ENCODE results near the gene MICA. TPM values are rescaled to one million over a fixed set of nuclear protein-coding genes. Genes with fewer than 3 reads are reported as not detected.
A peak's percentile ranks its signal among the peaks of the same experiment; 100 is the strongest.

Gene MICA
- polyA plus RNA-seq, 1 donor = 11.2 TPM

DNA sequence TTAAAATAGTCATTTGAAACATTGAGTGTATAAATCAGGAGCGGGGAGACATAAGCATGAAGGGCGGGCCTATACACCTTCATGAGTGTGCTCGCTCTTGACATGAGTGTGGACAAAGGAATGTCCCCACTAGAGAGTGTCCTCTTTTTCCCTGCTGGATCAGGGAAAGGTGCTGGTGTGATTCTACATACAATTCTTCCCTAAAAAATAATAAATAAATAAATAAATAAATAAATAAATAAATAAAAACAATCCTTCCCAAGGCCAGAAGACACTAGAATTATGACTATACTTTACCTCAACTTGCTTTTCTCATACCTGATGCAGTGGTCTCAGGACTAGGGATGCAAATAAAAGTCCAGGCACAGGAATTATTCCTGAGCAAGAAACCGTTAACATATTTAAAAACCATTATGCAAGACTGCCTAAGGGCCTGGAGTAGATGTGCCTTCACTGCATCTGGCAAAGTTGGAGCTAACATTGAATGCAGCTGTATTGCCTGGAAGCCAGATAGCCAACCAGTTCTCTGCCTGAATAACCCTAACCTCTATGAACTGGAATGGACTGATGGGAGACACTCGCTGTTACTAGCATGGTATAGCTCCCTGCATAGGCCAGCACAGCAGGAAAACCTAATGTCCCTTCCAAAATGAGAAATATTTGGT is 57.1 kb downstream of the MICA start:
- no peak for DNase-seq

DNA sequence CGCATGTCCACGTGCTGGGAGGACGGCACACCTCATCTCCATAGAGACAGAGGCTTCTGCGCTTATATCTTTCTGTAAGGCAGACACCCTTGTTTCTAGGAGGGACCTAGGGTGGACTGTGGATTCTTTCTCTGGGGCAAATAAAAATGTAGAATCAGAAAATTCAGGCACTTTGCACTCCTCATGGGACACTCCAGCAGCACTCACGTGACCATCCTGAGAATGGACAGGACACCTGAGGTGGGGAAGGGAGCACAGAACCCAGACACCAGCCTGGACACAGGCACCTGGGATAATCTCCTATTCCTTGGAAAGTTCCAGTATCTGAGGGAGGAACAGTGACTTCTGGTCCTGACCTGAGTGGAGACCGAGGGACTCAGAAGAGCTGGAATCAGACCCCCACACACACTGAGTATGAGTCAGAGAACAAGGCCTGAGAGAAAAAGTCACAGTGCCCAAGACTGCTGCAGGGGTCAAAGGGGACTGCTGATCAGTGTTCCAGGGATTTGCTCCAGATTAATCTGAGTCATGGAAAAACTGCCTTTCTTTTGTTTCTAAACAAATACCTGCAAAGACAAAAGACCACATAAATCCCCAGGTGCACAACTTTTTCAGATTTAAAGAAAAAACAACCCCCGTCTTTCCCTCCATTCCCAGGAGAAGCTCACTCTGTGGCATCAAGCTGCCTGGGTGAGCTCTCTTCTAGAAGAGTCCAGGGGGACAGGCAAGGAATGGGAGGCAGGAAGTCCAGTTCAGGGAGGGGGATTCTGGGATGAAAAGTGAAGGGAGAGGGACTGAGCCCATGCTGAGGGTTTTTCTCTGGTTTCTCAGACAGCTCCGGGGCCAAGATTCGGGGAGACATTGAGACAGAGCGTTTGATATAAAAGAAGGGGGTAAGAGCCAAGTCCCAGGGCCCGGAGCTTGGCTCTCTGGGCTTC is 58.9 kb downstream of the MICA start:
- no peak for DNase-seq

DNA sequence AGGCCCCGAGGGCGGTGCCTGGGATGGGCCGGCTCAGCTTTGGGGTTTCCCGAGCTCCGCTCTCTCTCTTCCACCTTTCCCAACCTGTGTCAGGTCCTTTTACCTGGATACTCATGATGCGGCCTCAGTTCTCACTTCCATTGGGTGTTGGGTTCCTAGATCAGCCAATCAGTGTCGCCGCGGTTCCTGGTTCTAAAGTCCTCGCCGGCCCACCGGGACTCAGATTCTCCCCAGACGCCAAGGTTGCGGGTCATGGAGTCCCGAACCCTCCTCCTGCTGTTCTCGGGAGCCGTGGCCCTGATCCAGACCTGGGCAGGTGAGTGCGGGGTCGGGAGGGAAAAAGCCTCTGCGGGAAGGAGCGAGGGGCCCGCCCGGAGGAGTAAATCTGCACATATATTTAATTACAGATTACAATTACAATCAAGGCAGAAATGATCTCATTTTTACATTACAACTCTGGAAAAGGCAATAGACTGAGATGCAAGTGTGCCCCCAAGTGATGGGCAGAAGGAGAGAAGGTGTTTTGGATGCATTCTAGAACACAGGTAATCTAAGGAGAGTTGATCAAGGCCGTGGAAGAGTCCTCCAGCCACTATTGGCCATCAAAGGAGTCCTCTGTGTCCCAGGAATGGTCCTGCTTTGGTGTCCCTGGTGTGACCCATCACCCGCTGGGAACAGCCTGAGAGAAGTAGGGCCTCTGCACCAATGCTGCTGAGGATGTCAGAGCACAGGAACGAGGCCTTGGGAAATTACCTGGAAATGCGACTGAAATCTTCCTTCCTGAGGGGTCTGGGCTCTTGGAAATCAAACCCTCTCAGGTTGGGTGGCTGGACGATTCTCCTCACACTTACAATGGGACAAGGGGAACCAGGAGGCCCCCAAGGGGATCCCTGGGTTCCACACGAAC is 59.8 kb downstream of the MICA start:
- DNase-seq = peak; percentile 84

DNA sequence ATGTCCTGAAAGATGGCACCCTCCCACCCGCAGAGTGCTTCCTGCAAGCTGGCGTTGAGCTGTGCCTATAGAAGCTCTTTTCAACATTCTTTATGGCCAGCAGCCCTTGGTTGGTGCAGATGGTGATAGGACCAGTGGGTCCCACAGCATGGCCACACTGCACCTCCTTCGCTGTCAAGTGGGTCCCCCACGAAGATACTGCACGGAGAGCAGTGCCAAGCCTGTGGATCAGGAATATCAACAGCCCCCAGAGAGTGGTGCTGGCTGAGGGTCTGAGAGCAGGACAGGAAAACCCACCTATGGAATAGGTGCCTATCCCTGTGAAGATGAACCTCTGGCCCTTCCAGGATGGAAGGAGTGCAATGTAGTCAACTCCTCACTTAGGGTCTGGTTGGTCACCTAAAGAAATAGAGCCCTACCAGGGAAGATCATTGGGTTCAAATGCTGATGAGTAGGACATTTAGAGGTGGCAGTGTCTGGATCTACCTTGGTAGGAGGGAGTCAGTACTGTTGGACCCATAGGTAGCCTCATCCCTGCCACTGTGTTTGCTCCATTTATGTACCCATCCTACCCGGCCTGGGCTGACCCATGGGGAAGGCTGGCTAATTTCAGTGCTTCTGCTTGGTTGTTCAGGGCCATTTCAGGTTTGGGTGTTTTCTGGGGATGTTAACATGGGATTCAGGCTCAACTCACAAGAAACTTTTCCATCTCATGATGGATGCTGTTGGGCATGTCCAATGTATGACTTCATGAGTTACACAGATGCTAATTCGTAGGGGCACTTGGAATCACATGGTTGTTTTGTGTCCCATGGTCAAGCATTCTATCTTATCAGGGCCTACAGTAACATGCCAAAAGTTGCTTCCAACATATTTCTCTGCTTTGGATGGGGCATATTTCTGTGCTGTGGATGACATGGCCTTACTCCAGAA is 61.1 kb downstream of the MICA start:
- DNase-seq = no peak

Other genes with a start within 250 kb of the MICA start
- 37.2 TPM for gene CCHCR1, start 245.8 kb upstream of the MICA start, polyA plus RNA-seq (ENCODE audit: insufficient read length)
- gene TCF19, start 245.0 kb upstream of the MICA start, polyA plus RNA-seq (ENCODE audit: insufficient read length) = 23.4 TPM
- 6.5 TPM for gene POU5F1, start 232.9 kb upstream of the MICA start, polyA plus RNA-seq (ENCODE audit: insufficient read length)
- 61.5 TPM for gene HLA-C, start 131.5 kb upstream of the MICA start, polyA plus RNA-seq (ENCODE audit: insufficient read length)
- 99.6 TPM for gene HLA-B, start 46.4 kb upstream of the MICA start, polyA plus RNA-seq (ENCODE audit: insufficient read length)
- gene MICB, start 94.5 kb downstream of the MICA start, polyA plus RNA-seq (ENCODE audit: insufficient read length) = 2.1 TPM
- gene MCCD1, start 125.4 kb downstream of the MICA start, polyA plus RNA-seq (ENCODE audit: insufficient read length) = 11.9 TPM
- gene DDX39B, start 138.4 kb downstream of the MICA start, polyA plus RNA-seq (ENCODE audit: insufficient read length) = 785 TPM
- 8.6 TPM for gene ATP6V1G2, start 143.0 kb downstream of the MICA start, polyA plus RNA-seq (ENCODE audit: insufficient read length)
- 15.7 TPM for gene NFKBIL1, start 144.0 kb downstream of the MICA start, polyA plus RNA-seq (ENCODE audit: insufficient read length)
- 0.40 TPM for gene LTA, start 168.7 kb downstream of the MICA start, polyA plus RNA-seq (ENCODE audit: insufficient read length)
- gene TNF, start 172.0 kb downstream of the MICA start, polyA plus RNA-seq (ENCODE audit: insufficient read length) = 0.17 TPM
- gene LTB, start 178.8 kb downstream of the MICA start, polyA plus RNA-seq (ENCODE audit: insufficient read length) = 0.91 TPM
- gene LST1, start 182.7 kb downstream of the MICA start, polyA plus RNA-seq (ENCODE audit: insufficient read length) = 2.6 TPM
- not detected for gene NCR3, start 189.4 kb downstream of the MICA start, polyA plus RNA-seq (ENCODE audit: insufficient read length)
- 60.5 TPM for gene AIF1, start 211.6 kb downstream of the MICA start, polyA plus RNA-seq (ENCODE audit: insufficient read length)
- 184 TPM for gene PRRC2A, start 217.1 kb downstream of the MICA start, polyA plus RNA-seq (ENCODE audit: insufficient read length)
- 242 TPM for gene BAG6, start 249.1 kb downstream of the MICA start, polyA plus RNA-seq (ENCODE audit: insufficient read length)